LNCaP clone FGC (cell line): ENCODE results near the gene YEATS4.

ENCODE experiments used
- DNase-seq: peaks from one replicate; pipeline ENCODE4 v3.0.0-alpha.2; 2011; ENCODE audit warnings: low read depth
- H3K4me3 ChIP-seq: 2 replicates; pipeline ENCODE4 v1.5.1; 2011; ENCODE audit warnings: mild to moderate bottlenecking, low read depth, low read length, control low read depth
- CTCF ChIP-seq: IDR thresholded peaks from 2 replicates; pipeline ENCODE4 v1.5.1; 2012; ENCODE audit warnings: mild to moderate bottlenecking; ENCODE audit not compliant: control insufficient read depth, insufficient read depth; ENCODE audit errors: extremely low read depth

YEATS4 gene

GRCh38 chr12:69329669-69330428, 29.7 kb upstream of the YEATS4 start:
- no peak for DNase-seq
- no peak for TF ChIP-seq CTCF
- no peak overlapping the region for H3K4me3 ChIP-seq

- H3K4me3 ChIP-seq: peak overlapping the region; percentile 18
- no peak for DNase-seq
- no peak for TF ChIP-seq CTCF
Observed at GRCh38 chr12:69330475-69331473, 28.8 kb upstream of the YEATS4 start.

DNA sequence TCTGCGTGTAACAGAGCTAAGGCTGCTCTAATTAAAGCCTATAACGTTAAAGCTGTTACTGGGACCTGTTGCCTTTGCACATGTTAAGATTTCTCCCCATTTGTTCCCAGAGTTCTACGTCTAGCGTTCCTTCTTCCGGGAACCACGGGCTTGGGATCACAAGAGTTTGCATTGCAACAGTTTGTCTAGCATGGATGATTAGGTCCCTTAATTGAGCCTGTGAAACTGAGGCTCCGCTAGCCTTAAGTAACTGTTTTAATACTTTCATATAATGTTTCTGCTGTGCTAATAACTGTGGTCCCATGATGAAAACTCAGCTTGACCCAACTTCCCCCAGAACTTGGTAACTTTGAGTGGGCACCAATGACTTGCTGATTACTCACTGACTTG, 28.0 kb upstream of the YEATS4 start:
- H3K4me3 ChIP-seq: peak overlapping the region; percentile 18
- TF ChIP-seq CTCF: no peak
- no peak for DNase-seq

DNA sequence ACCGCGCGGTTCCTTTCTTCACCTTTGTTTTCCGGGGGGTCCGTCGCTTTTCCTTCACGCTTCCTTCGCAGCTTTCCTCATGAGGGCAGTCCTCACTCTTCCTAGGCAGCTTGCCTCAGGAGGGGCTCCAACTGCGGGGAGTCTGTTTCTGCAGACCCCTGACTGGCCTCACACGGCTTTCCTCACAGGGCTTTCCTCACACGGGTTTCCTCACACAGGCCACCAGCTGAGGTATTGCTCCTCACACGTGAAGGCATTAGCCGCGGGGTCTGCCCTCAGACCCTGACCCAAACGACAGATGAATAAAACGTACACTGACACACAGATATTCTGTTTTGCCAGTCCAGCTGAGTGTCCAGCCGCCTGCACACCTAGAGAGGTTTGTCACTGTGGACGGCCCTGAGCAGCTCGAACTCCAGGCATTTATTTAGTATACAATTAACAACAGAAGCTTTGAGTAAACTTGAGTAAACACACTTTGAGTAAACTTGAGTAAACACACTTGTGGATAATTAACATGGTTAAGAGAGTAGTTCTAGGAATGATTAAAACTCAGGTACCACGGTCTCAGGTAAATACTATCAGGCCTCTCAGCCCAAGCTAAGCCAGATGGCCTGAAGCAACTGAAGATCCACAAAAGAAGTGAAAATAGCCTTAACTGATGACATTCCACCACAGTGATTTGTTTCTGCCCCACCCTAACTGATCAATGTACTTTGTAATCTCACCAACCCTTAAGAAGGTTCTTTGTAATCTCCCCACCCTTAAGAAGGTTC, 27.4 kb upstream of the YEATS4 start:
- H3K4me3 ChIP-seq: no peak overlapping the region
- no peak for TF ChIP-seq CTCF
- DNase-seq: no peak

- TF ChIP-seq CTCF: no peak
- no peak overlapping the region for H3K4me3 ChIP-seq
- peak; percentile 60 for DNase-seq
Observed at GRCh38 chr12:69332815-69333358, 26.7 kb upstream of the YEATS4 start.

GRCh38 chr12:69334158-69334557, 25.4 kb upstream of the YEATS4 start:
- H3K4me3 ChIP-seq: no peak overlapping the region
- no peak for TF ChIP-seq CTCF
- no peak for DNase-seq
